ENCODE measurements around the gene TRPM3. TPM values are rescaled to one million over a fixed set of nuclear protein-coding genes. Genes with fewer than 3 reads are reported as not detected.

TRPM3 gene
- total RNA-seq, 1 experiment from 2014 or later, result not detected

DNA sequence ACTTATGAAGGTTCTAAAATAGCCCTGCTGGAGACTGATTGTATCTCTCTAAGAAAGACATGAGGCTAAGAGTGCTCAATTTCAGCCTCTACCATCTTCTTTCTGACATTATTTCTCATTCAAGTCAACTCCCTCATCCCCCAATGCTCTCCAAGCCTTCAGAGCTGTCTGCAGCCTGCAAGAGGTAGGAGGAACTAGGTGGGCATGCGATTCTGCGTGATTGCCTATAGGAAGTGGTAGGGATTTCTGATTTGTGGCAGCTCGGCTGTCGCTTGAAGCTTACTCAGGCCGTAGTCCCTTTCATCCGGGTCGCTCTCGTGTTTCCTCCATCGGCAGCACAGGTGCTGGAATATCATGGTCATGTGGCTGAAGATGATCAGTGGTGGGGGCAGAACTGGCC is 568.9 kb downstream of the TRPM3 start:
- ATAC-seq, result no peak

DNA sequence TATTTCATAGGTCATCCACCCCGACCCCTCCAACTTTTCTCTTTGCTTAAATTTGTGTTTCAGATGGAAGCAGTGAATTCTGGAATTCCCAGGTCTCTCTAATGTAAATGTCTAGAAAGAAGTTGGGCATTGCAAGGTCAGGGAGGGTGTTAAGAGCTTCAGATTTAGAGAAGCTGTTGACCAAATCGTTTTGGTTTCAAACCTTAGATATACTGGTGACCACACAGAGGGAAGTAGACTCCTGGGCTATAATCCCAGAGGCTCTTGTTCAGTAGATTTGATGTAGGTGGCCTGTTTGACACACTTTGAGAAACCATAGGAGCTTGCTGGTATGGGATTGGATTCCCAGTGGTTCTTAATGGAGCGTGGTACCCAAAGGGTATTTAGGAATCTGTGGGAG is 569.6 kb downstream of the TRPM3 start:
- Histone ChIP-seq H2AFZ (ENCODE audit: low read length) (no peak overlapping the region), H3K4me3 (ENCODE audit: low read length) (no peak overlapping the region), H3K9ac (ENCODE audit: low read length) (no peak overlapping the region), H3K79me2 (ENCODE audit: low read length) (no peaks in the 10 kb centered on the region), H3K27me3 (ENCODE audit: low read length) (no peaks in the 10 kb centered on the region), H3K36me3 (ENCODE audit: low read depth, low read length) (no peaks in the 10 kb centered on the region), H3K9me3 (ENCODE audit: low read length) (no peaks in the 10 kb centered on the region), H3K9me2 (replicated peaks; ENCODE audit: low read length) (no peaks in the 10 kb centered on the region), H4K20me1 (ENCODE audit: low read length) (no peaks in the 10 kb centered on the region), H3F3A (ENCODE audit: low read length, unreplicated experiment) (no peaks in the 10 kb centered on the region), H3K27ac (ENCODE audit: low read length) (no peak overlapping the region), H3K4me2 (ENCODE audit: low read length) (no peak overlapping the region), H3K4me1 (ENCODE audit: insufficient read depth, low read length) (no peaks in the 10 kb centered on the region)
- intact Hi-C loops (cut with micrococcal nuclease), result no loop called here
- no TSS peak for BruUV-seq (replicated peaks)
- no peak for ATAC-seq
- TF ChIP-seq EZH2phosphoT487 (IDR thresholded peaks at IDR 0.05; ENCODE audit: borderline replicate concordance, low read length) (no peak), EZH2 (IDR thresholded peaks at IDR 0.05; ENCODE audit: low read length, unreplicated experiment) (no peak)
- TF ChIP-seq, protein P1, sequence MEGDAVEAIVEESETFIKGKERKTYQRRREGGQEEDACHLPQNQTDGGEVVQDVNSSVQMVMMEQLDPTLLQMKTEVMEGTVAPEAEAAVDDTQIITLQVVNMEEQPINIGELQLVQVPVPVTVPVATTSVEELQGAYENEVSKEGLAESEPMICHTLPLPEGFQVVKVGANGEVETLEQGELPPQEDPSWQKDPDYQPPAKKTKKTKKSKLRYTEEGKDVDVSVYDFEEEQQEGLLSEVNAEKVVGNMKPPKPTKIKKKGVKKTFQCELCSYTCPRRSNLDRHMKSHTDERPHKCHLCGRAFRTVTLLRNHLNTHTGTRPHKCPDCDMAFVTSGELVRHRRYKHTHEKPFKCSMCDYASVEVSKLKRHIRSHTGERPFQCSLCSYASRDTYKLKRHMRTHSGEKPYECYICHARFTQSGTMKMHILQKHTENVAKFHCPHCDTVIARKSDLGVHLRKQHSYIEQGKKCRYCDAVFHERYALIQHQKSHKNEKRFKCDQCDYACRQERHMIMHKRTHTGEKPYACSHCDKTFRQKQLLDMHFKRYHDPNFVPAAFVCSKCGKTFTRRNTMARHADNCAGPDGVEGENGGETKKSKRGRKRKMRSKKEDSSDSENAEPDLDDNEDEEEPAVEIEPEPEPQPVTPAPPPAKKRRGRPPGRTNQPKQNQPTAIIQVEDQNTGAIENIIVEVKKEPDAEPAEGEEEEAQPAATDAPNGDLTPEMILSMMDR (conservative IDR thresholded peaks at IDR 0.05; ENCODE audit: low read depth, low read length), result no peak
- ChIA-PET CTCF (no interaction called here), POLR2A (ENCODE audit: unreplicated experiment) (no interaction called here)
- DNase-seq, result no peak

More for the DNA sequence above, 568.9 kb downstream of the TRPM3 start:
- Histone ChIP-seq H3F3A (ENCODE audit: low read length, unreplicated experiment) (no peaks in the 10 kb centered on the region), H3K4me3 (ENCODE audit: low read length) (no peak overlapping the region), H3K9ac (ENCODE audit: low read length) (no peak overlapping the region), H3K4me2 (ENCODE audit: low read length) (no peak overlapping the region), H3K36me3 (ENCODE audit: low read depth, low read length) (no peaks in the 10 kb centered on the region), H2AFZ (ENCODE audit: low read length) (no peak overlapping the region), H3K4me1 (ENCODE audit: insufficient read depth, low read length) (no peaks in the 10 kb centered on the region), H3K9me3 (ENCODE audit: low read length) (no peaks in the 10 kb centered on the region), H3K9me2 (replicated peaks; ENCODE audit: low read length) (no peaks in the 10 kb centered on the region), H3K27me3 (ENCODE audit: low read length) (no peaks in the 10 kb centered on the region), H4K20me1 (ENCODE audit: low read length) (no peaks in the 10 kb centered on the region), H3K79me2 (ENCODE audit: low read length) (no peaks in the 10 kb centered on the region), H3K27ac (ENCODE audit: low read length) (no peak overlapping the region)
- POLR2A ChIA-PET (ENCODE audit: unreplicated experiment), result no interaction called here
- no TSS peak for BruUV-seq (replicated peaks)
- TF ChIP-seq EZH2phosphoT487 (IDR thresholded peaks at IDR 0.05; ENCODE audit: borderline replicate concordance, low read length) (no peak), EZH2 (IDR thresholded peaks at IDR 0.05; ENCODE audit: low read length, unreplicated experiment) (no peak)
- TF ChIP-seq, protein P1 (conservative IDR thresholded peaks at IDR 0.05; ENCODE audit: low read depth, low read length), result no peak
- CTCF ChIA-PET, result no interaction called here
- DNase-seq, result no peak
- intact Hi-C loops (cut with micrococcal nuclease), result no loop called here

DNA sequence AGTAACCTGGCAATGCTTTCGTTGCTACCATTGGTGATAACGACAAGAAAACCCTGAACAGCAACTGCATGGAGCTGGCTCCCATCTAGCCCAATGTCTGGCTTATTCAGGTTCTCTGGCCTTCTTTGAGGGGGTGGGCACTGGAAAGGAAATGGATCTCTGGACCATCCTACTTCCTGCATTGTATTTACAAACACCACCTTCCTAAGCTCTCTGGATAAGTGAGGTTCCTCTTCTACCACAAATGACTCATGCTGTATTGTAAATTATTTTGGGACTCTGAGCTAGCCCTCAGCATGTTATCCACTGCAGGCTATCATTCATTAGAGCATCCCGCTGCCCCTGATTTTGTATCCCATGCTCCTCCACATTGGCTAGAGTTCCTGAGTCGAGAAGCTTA is 570.0 kb downstream of the TRPM3 start:
- H3K4me2 ChIP-seq (ENCODE audit: low read length), result no peak overlapping the region
- no peaks in the 10 kb centered on the region for H3K36me3 ChIP-seq (ENCODE audit: low read depth, low read length)
- H3K9ac ChIP-seq (ENCODE audit: low read length), result no peak overlapping the region
- no peak overlapping the region for H3K4me3 ChIP-seq (ENCODE audit: low read length)
- no peaks in the 10 kb centered on the region for H3K4me1 ChIP-seq (ENCODE audit: insufficient read depth, low read length)
- ChIA-PET POLR2A (ENCODE audit: unreplicated experiment) (no interaction called here), CTCF (no interaction called here)
- no peaks in the 10 kb centered on the region for H3K9me3 ChIP-seq (ENCODE audit: low read length)
- intact Hi-C loops (cut with micrococcal nuclease), result no loop called here
- H2AFZ ChIP-seq (ENCODE audit: low read length), result no peak overlapping the region
- H3K79me2 ChIP-seq (ENCODE audit: low read length), result no peaks in the 10 kb centered on the region
- no TSS peak for BruUV-seq (replicated peaks)
- TF ChIP-seq EZH2phosphoT487 (IDR thresholded peaks at IDR 0.05; ENCODE audit: borderline replicate concordance, low read length) (no peak), EZH2 (IDR thresholded peaks at IDR 0.05; ENCODE audit: low read length, unreplicated experiment) (no peak)
- TF ChIP-seq, protein P1 (conservative IDR thresholded peaks at IDR 0.05; ENCODE audit: low read depth, low read length), result no peak
- H3F3A ChIP-seq (ENCODE audit: low read length, unreplicated experiment), result no peaks in the 10 kb centered on the region
- DNase-seq (no peak), ATAC-seq (no peak)
- no peak overlapping the region for H3K27ac ChIP-seq (ENCODE audit: low read length)
- no peaks in the 10 kb centered on the region for H4K20me1 ChIP-seq (ENCODE audit: low read length)
- H3K27me3 ChIP-seq (ENCODE audit: low read length), result no peaks in the 10 kb centered on the region
- H3K9me2 ChIP-seq (replicated peaks; ENCODE audit: low read length), result no peaks in the 10 kb centered on the region

All from PC-3 (cell line).